Measurements from ENCODE around the gene HDAC4.

HDAC4 gene

DNA sequence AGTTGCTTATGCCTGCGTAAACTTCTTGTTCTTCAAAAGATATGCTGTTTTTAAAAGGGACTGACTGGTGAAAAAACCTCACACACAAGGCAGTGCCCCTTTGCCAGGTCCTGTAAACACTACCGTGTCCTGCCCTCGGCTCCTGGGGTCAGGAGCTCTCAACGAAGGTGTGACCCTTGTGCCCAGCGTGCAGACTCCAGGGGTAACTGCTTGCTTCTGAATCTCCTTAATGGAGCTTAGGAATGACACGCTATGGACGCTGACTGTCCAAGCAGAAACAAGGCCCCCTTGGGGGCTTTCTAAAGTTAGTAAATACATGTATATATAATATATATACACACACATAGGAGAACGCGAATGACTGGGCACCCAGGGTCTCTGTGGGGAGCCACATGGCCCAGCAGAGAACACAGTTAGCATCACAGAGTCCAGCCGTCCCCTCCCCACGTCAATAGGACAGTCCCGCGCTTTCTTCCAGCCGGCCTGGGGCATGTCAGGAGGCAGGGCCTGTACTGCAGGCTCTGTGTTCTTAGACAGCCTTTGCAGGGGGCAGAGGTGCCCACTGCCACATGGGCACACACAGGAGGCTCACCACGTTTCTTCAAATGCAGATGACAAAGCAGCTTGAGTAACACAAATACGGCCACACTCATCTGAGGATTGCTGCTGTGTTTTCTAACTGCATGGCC lies 96.1 kb downstream of the HDAC4 start:
- no peak for DNase-seq

DNA sequence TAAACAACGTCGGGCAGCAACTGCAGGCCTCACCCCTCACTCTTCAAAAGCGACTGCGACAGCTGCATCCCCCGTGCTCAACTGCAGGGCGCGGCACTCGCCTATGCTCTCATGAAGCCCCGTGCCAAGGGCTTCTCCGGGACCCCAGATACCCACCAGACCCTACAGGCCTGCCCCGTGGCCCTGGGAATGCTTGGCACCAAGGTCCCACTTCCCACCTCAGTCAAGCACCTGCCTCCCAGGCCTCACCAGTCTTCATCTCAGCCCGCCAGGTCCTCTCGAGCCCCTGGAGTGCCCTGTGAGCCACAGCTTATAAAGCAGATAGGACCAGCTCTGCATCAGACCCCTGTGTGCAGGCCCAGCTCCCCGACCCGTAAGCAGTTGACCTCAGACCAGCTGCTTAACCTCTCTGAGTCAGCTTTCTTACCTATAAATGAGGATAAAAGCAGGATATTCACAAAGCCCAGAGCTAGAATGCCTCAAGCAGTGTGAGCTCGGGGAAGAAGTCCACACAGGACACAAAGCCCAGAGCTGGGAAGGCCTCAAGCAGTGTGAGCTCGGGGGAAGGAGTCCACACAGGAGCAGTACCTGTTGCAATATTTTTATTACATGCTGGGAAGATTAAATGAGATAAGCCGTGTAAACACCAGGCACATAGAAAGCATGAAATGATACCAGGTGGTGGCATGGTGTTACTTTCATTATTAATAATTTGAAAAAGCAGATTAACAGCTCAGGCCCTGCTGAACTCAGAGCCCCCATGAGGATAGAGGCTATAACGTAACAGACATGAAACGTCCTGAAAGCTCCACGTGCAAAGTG lies 96.9 kb downstream of the HDAC4 start:
- DNase-seq, result no peak

DNA sequence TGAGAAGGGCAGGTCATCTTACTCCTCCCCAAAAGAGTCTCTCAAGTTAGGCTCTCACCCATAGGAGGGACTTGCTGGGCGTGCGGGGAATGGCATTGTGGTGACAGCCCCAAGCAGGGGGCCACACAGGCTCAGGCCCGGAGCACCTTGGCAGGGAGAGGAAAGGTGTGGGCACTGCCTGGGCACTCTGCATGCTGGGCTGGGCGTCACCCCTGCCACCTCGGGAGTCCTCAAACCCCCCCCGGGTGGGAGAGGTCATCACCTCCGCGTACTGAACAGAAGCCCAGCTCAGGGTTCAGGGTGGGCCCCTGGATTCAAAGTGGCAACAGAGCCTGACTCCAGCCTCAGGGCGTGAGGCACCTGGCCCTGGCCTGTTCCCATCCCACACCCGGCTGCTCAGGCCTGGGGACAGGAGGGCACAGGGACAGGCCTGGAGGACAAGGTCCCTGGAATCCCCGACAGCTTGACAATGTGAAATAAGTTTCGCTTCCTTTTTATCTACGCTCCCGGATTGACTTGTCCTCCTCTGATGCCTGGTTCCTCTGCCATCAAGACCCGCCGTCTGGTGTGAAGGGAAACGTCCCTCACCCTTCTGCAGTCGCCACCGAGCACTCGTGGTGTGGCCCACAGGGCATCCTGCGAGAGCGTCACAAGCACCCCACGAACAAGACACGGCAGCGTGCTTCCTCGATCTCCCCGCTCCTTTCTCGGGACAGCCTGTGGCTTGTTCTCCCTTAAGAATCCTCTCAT lies 97.8 kb downstream of the HDAC4 start:
- DNase-seq, result no peak

DNA sequence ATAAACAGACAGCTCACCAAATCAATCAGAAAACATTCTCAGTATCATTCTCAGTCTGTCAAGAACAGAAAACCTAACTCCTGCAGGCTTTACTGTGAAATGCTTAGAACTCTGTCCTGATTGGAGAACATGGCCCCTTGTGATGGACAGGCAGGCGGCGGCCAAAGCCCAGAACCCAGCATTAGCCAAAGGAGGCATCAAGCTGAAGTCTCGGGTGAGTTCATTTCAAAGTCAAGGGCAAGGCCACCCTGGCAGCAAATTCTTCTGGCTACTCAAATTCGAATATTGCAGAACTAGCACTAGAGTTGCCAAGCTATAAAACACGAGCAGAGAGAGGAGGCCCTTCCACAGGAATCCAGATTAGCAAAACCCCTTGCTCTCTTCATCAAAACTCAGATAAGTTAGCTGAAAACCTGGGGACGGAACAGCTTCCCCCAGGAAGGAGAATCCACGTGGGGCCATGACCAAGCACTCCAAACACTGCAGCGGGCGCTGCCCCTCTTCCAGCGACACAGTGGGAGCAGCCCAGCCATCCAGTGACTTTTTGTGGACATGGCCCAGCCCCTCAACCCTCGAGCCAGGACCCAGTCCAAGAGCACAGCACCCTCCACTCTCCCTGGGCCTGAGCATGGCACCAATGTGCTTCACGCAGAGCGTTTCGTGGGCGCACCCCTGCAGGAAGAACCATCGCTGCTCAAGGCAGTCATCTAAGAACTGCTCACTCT lies 98.6 kb downstream of the HDAC4 start:
- no peak for DNase-seq

DNA sequence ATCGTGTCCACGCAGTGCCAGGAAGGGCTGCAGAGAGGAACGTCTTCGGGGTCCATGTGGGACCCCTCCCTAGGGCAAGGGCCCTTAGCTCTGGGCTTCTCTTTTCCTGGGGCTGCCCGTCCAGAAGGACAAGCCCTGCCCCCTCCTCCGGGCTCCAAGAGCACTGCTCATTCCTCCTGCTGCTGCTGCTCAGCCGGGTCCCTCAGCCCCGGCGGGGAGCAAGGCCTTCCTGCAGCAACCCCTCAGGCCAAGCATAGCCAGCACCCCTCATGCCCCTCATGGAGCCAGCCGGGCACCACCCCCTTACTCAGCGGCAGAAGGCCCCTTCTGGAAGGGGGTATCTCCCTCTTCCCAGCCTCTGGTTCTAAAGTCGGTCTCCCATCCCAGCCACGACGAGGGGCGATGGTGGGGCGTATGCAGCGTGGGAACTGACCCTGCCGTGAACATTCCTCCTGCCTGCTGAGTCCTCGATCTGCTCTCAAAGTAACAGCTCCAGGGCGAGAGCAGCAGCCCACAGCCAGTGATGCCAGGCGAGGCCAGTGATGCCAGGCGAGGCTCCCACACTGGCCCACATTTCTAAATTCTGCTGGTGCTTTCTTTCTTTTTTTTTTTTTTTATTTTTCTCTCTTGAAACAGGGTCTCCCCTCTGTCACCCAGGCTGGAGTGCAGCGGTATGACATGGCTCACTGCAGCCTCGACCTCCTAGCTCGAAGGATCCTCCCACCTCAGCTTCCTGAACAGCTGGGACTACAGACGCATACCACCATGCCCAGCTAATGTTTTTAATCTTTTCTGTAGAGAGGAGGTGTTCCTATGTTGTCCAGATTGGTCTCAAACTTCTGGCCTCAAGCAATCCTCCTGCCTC lies 99.7 kb downstream of the HDAC4 start:
- DNase-seq, result no peak

DNA sequence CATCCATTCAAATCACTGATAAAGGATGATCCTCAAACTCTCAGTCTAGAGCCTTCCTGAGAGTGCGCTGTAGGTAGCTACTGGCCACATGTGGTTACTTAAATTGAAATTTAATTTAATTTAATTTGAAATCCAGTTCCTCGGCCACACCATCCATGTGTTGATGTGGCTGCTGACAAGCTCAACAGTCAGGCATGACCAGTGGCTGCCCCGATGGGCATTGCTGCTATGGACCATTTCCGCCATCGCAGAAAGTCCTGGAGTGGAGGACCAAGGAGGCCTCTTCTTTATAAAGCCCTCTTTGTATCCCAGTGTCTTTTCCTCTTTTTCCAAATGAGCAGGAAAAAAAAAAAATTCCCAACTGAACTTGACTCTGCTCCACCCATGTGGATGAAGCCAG lies 100.6 kb downstream of the HDAC4 start:
- DNase-seq, result no peak

DNA sequence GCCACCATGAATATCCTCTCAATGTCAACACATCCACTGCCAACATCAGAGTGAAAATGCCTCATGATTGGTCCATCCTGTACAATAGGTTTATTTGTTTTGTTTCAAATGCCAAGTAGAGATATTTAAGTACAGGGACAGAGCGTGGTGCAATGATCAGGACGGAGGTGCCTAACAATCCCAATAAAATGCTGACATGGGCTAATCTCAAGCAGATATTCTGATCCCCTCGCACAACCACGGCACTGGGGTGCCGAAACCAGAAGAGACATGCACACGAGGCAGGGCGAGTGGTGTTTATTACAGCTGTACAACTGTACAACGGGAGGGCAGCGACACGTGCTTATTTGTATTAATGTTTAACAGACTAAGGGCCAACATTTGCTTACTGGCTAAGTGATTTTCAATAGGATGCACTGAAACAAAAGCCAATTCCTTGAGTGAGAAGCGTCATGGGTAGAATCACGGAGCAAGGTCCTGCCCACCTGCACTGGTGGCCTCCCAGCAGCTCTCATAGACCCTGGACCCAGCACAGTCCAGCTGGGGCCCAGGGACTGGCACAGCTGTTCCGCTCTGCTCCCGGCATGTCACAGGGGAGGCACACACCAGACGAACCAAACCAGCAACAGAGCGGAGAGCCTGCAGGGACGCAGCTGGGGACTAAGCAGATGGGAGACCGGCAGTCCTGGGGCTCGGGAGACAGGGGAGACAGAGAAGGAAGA lies 101.4 kb downstream of the HDAC4 start:
- DNase-seq, result no peak

DNA sequence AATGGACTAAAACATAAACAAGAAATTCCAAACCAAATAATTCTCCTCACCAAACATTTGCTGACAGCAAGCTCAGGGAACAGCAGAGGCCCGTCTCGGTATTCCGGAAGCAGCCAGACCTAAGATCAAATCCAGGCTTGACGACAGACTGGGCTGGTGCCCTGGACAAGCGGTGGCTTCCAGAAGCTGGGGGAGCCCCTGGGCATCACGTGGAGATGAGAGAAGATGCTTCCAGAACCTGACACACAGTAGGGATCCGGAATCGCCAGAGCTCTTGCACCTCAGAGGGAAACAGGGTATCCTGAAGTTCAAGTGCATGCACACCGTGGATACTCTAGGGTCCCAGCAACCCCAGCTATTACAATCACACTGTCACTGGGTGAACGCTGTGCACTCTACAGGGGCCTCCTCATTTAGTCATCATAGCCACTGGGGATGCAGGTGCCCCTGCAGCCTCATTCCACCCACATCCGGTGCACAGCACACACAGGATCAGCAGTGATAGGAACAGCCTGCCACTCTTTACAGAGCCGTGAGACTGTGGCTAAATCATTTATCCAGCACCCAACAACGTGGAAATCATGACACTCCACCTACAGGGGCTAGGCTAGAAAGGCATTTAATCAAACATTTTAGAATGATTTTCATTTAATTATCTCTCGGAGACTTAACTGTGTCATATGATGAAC lies 102.6 kb downstream of the HDAC4 start:
- DNase-seq, result no peak

DNA sequence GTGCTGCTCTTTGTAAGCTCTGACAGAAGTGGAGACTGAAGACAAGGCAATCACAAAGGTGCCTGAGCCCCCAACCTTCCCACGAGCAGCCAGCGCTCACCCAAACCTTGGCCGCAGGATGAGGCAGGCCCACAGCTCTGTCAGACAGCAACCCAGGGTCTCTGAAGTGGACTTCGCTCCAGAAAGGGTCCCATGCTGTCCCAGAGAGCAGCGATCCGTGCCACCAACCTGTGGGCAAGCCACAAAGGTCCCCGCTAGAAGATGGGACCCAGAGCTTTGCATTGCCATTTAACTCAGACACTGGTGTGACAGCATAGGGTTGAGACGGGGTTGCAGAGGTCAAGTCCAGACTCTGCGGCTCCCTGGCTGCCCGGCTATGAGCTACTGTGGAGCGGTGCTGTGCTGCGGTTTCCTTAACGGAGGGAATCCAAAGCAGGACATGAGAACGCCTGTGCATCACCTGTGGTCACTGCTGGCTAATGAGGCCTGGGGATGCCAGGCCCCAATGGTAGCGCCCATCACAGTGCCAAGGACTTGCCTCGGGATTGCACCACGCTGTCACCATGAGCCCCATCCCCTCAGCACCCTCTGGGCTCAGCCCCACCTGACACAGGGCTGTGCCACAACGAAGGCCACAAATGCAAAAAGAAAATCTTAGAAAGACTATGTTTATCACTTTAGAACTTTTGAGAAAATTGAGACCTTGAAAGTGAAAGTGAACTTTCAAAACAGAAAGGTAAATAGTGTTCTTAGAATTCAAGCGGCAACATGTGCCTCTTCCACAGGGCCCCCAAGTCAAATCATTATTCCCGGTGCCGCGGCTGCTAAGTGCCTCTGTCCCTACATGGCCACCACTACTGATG lies 103.4 kb downstream of the HDAC4 start:
- no peak for DNase-seq

DNA sequence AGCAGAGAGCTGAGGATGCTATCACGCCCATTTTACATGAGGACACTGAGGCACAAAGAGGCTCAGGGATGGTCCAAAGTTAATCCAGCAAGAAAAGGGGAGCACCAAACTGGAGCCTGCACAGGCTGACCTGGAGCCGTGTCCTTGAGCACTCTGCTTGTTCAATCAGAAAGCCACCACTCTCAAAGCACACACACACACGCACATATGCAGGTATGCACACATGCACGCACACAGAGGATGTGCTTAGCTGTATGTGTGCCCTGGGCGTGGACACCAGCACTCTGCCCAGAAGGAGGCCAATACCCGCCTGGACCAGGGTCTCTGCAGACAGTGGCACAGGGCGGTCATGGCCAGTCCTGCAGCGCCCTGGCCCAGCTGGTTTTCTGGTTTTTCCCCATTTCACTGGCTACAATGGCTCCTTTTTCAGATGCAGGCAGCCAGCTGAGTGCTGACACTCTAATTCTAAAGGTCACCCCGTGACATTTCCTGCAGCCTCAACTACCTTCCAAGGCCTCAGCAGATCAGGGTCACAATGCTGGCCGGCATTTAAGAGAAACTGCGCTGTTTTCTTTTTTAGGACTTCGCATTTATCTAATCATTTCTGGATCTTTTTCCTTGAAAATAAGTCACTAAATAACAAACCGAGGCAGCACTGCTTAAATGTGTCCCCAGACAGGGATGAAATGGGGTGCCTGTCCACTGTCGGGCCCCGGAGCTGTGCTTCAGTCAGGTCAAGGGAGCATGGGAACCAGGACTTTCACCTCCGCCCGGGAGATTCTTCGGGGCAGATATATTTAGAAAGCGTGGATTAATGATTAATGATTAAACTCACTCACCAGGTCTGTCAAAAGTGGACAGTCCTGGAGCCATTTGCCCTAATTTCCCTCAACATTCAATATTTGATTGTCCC lies 104.5 kb downstream of the HDAC4 start:
- no peak for DNase-seq

DNA sequence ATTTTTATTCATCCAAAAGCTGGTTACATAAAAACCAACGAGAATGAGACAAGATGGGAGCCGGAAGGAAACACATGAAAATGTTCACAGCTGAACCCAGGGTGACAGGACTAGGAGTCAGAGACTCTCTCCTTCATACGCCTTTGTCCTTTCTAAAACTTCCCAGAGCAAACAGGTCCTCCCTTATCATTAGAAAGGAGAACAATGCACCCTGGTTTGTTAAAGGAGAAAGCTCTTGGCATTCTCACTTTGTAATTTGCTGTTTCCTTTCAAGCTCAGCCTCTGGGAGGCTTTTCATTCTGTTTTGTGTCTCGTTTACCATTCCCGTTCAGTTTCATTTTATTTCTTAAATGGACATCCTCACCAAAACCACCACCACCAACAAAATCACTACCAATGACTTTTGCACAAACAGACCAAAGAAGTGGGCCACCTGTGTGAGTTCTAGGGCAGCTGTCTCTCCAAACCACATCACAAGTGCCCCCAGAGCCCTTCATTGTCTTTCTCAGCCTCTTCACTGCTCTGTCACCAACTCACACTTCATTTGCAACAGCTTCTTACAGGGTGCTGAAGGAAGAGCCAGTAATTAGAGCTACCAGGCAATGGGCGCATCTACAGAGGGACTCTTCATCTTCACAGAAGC lies 105.3 kb downstream of the HDAC4 start:
- DNase-seq, result no peak

DNA sequence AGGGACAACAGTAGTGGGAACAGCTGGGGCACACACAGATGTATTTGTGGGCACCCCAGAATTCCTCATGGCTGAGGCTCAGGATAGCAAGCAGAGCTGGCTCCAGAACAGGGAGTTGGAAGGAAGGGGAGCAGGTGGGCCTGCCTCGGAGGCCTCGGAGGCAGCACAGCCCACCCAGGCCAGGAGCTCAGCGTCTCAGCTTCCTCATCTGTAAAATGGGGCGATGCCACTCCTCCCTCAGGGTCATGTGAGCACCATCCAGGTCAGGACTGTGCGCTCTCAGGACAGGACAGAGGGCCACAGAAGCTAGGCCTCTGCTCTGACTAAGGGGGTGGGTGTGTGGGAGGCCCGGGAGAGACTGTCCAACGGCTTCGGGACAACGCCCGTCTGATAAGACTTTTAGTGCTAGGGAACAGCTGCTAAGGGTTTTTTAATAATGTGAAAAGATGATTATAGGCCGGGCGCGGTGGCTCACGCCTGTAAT lies 106.2 kb downstream of the HDAC4 start:
- DNase-seq, result no peak

DNA sequence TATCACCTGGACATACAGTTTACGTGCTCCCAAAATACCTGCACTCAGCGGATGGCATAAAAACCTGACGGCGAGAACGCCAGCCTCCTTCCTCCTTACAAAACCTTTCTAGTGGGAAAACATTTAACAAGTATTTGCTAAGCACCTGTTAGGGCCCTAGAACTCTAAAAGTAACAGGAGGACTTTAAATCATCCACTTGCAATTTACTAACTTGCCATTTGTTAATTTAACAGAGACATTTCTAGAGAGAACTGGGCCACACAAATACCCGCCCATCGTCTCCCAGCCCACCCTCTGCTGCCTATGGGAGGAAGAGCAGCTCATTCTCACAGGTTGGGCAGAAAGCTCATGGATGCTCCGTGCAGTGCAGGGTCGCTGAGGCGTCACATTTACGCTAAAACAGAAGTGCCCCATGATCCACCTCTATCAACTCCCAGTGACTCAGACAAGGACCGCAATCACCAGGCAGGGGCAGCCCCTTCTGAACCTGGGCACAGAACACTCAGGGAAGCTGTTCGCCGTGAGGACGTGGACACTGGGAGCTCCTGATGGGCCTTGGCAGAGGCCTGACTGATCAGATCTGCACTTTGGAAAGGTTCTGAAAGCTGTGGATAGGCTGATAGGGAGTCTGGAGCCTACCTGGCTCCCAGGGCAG lies 106.9 kb downstream of the HDAC4 start:
- DNase-seq, result no peak

DNA sequence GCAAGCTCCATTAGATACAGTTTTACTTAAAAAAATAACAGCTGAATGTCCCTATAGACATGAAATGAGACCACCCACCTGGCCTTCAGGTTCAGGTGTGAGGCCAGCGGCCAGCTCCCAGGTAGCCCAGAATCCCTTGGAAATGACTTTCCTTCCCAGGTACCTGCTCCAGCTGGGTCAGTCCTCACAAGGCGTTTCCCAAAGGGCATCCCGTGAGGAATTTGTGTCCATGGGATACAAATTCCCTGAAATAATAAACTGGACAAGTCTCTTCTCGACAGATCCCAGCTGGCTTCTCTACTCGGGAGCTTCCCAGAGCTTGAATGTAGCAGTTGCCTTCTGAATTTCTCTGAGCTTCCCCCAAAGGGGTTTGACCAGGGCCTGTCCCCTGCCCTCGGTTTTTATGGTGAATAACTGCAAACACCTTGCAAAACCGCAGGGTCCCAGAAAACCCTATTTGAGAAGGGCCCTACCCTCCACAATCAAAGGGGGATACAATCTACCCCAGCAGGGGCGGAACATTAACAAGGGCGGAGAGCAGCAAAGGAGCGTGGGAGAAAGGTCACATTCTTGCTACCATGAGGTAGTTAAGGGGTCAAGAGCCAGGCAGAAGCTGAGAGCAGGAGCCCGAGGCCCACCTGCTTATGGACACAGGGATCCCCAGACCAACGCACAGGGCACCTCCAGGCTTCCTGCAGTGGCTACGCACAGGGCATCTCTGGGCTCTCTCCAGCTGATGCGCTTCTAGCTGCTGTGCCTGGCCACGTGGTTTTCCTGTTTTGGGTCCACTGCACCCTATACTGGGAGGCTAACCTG lies 107.7 kb downstream of the HDAC4 start:
- DNase-seq, result no peak

DNA sequence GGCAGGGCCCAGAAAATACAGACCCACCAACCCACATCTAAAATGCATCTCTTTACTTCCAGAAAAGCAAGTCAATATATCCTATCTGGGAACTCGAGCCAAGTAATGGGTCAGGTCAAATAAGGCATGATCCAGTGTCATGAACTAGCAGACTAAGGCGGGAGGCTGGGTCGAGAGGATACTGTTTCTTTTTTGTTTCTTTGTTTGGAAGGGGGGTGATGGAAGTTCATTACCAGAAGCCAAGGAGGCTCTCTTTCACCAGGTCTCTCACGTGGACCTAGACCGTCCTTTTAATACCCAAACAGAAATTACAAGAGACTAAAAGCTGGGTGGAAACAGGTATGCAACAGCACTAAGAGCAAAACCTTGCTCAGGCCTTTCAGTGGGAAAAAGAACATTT lies 108.3 kb downstream of the HDAC4 start:
- no peak for DNase-seq
